Measurements from ENCODE around the gene JMJD7. TPM values are rescaled to one million over a fixed set of nuclear protein-coding genes. Genes with fewer than 3 reads are reported as not detected.

The JMJD7 gene
- total RNA-seq, 2 experiments from 2014 or later: 3.0 to 14.1 TPM

DNA sequence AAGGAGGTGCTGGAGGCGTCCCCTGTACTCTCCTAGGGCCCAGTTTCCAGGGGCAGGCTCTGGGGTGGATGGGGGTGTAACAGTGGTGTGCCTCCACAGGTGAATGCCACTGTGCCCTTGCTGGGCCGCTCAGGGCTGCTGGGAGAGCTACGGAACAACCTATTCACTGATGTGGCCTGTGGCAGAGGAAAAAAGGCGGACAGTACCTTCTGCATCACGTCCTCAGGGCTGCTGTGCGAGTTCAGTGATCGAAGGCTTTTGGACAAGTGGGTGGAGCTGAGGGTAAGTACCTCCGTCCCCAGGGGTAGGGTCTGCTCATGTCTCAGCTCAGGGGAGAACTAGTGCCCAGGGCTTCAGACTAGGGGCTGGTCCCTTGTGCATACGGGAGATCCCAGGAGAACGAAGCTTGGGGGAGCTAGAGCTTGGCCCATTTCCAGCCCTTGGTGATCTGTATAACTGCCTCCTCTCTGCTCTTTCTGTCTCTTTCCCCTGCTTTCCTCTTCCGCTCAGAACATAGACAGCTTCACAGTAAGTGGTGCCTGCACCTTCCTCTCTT lies 15.0 kb upstream of the JMJD7 start:
- no TSS peak for BruUV-seq (replicated peaks)
- no peaks in the 10 kb centered on the region for H4K20me1 ChIP-seq (ENCODE audit: insufficient read depth, low read length)
- no peak overlapping the region for H3K27ac ChIP-seq (ENCODE audit: low read depth, low read length, poor library complexity, severe bottlenecking)
- H3K9me2 ChIP-seq (ENCODE audit: insufficient read depth, low read length): no peaks in the 10 kb centered on the region
- TF ChIP-seq, protein P1, sequence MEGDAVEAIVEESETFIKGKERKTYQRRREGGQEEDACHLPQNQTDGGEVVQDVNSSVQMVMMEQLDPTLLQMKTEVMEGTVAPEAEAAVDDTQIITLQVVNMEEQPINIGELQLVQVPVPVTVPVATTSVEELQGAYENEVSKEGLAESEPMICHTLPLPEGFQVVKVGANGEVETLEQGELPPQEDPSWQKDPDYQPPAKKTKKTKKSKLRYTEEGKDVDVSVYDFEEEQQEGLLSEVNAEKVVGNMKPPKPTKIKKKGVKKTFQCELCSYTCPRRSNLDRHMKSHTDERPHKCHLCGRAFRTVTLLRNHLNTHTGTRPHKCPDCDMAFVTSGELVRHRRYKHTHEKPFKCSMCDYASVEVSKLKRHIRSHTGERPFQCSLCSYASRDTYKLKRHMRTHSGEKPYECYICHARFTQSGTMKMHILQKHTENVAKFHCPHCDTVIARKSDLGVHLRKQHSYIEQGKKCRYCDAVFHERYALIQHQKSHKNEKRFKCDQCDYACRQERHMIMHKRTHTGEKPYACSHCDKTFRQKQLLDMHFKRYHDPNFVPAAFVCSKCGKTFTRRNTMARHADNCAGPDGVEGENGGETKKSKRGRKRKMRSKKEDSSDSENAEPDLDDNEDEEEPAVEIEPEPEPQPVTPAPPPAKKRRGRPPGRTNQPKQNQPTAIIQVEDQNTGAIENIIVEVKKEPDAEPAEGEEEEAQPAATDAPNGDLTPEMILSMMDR (conservative IDR thresholded peaks at IDR 0.05; ENCODE audit: low read length): no peak
- TF ChIP-seq EZH2phosphoT487 (IDR thresholded peaks at IDR 0.05; ENCODE audit: borderline replicate concordance, low read depth, low read length): no peak
- no peak overlapping the region for H3K4me2 ChIP-seq (ENCODE audit: low read length)
- ChIA-PET CTCF (ENCODE audit: unreplicated experiment) (interaction anchor here (5.2 kb wide), 1 partner anchor 39 kb away, joined by 67 read pairs; the partner anchor contains the start of gene MAPKBP1), POLR2A (interaction anchor here (0.6 to 1.3 kb wide), 2 partner anchors 17 to 39 kb away, joined by 3 to 8 read pairs; partner anchors contain the start of gene MAPKBP1)
- no peak for DNase-seq (ENCODE audit: low spot score)
- H3K4me1 ChIP-seq (ENCODE audit: insufficient read depth, low read length, poor library complexity, severe bottlenecking): peaks cover 16% of the 10 kb centered on the region
- H3K4me3 ChIP-seq (ENCODE audit: low read depth, low read length, poor library complexity, severe bottlenecking): no peak overlapping the region
- H3K9me3 ChIP-seq (ENCODE audit: low read length): no peaks in the 10 kb centered on the region
- H3K36me3 ChIP-seq (ENCODE audit: insufficient read depth, low read length): no peaks in the 10 kb centered on the region
- no peaks in the 10 kb centered on the region for H3K79me2 ChIP-seq (ENCODE audit: insufficient read depth, low read depth, low read length)
- intact Hi-C loops (cut with micrococcal nuclease; ENCODE audit: unreplicated experiment): loop anchor here (5.0 kb wide), 4 partner anchors 89 to 346 kb away; no protein-coding TSS in a partner anchor
- no peak overlapping the region for H2AFZ ChIP-seq (ENCODE audit: low read length)

- no peaks in the 10 kb centered on the region for H4K20me1 ChIP-seq (ENCODE audit: insufficient read depth, low read length)
- no peaks in the 10 kb centered on the region for H3K36me3 ChIP-seq (ENCODE audit: insufficient read depth, low read length)
- ChIA-PET POLR2A (no interaction called here), CTCF (ENCODE audit: unreplicated experiment) (interaction anchor here (5.2 kb wide), 1 partner anchor 40 kb away, joined by 67 read pairs; the partner anchor contains the start of gene MAPKBP1)
- H3K4me3 ChIP-seq (ENCODE audit: low read depth, low read length, poor library complexity, severe bottlenecking): no peak overlapping the region
- no peaks in the 10 kb centered on the region for H3K9me2 ChIP-seq (ENCODE audit: insufficient read depth, low read length)
- no peak overlapping the region for H3K4me2 ChIP-seq (ENCODE audit: low read length)
- H3K9me3 ChIP-seq (ENCODE audit: low read length): no peaks in the 10 kb centered on the region
- H3K27ac ChIP-seq (ENCODE audit: low read depth, low read length, poor library complexity, severe bottlenecking): no peak overlapping the region
- H3K79me2 ChIP-seq (ENCODE audit: insufficient read depth, low read depth, low read length): no peaks in the 10 kb centered on the region
- DNase-seq (ENCODE audit: low spot score): no peak
- no peak for TF ChIP-seq EZH2phosphoT487 (IDR thresholded peaks at IDR 0.05; ENCODE audit: borderline replicate concordance, low read depth, low read length)
- TF ChIP-seq, protein P1 (conservative IDR thresholded peaks at IDR 0.05; ENCODE audit: low read length): no peak
- no peak overlapping the region for H2AFZ ChIP-seq (ENCODE audit: low read length)
- intact Hi-C loops (cut with micrococcal nuclease; ENCODE audit: unreplicated experiment): loop anchor here (5.0 kb wide), 4 partner anchors 89 to 346 kb away; no protein-coding TSS in a partner anchor
- BruUV-seq (replicated peaks): no TSS peak
- H3K4me1 ChIP-seq (ENCODE audit: insufficient read depth, low read length, poor library complexity, severe bottlenecking): peaks cover 16% of the 10 kb centered on the region
Measured at GRCh38 chr15:41813426-41813825, 14.5 kb upstream of the JMJD7 start.

- Histone ChIP-seq H3K36me3 (ENCODE audit: insufficient read depth, low read length) (no peaks in the 10 kb centered on the region), H4K20me1 (ENCODE audit: insufficient read depth, low read length) (no peaks in the 10 kb centered on the region), H3K4me2 (ENCODE audit: low read length) (no peak overlapping the region), H3K4me1 (ENCODE audit: insufficient read depth, low read length, poor library complexity, severe bottlenecking) (peaks cover 12% of the 10 kb centered on the region), H3K27ac (ENCODE audit: low read depth, low read length, poor library complexity, severe bottlenecking) (no peak overlapping the region), H3K9me2 (ENCODE audit: insufficient read depth, low read length) (no peaks in the 10 kb centered on the region), H3K4me3 (ENCODE audit: low read depth, low read length, poor library complexity, severe bottlenecking) (no peak overlapping the region), H3K9me3 (ENCODE audit: low read length) (no peaks in the 10 kb centered on the region), H3K79me2 (ENCODE audit: insufficient read depth, low read depth, low read length) (no peaks in the 10 kb centered on the region), H2AFZ (ENCODE audit: low read length) (no peak overlapping the region)
- no TSS peak for BruUV-seq (replicated peaks)
- intact Hi-C loops (cut with micrococcal nuclease; ENCODE audit: unreplicated experiment): loop anchor here (5.0 kb wide), 4 partner anchors 88 to 347 kb away; no protein-coding TSS in a partner anchor
- POLR2A ChIA-PET: no interaction called here
- no peak for DNase-seq (ENCODE audit: low spot score)
- no peak for TF ChIP-seq EZH2phosphoT487 (IDR thresholded peaks at IDR 0.05; ENCODE audit: borderline replicate concordance, low read depth, low read length)
- CTCF ChIA-PET (ENCODE audit: unreplicated experiment): no interaction called here
Measured at GRCh38 chr15:41814534-41814933, 13.4 kb upstream of the JMJD7 start.
